Gastrocnemius medialis (tissue), 4 donors: ENCODE results near the gene SMARCAL1. TPM values are rescaled to one million over a fixed set of nuclear protein-coding genes. Genes with fewer than 3 reads are reported as not detected.

Experiments
- ATAC-seq, 2 donors: fragments of 150-250 bp; one replicate each; pipeline ENCODE4 v1.9.1; 2016
- DNase-seq, 2 donors: peaks; one replicate each; pipeline ENCODE4 v3.0.0-alpha.2; 2019
- H3K27ac ChIP-seq, 4 donors: fragments of 200-600 bp; sonication (generic); 1 replicate in 1 of 4; 2 replicates in 3 of 4; pipeline ENCODE4 v1.5.1; 2016 to 2018; ENCODE audit warnings: mild to moderate bottlenecking in 2 of 4, moderate library complexity in 1 of 4
- H3K27me3 ChIP-seq, 3 donors: fragments of 200-600 bp; sonication (generic) in 2 of 3; 1 replicate in 1 of 3; 2 replicates in 2 of 3; pipeline versions ENCODE4 v1.5.1 to v1.6.0; 2016 to 2019; ENCODE audit warnings: mild to moderate bottlenecking in 1 of 3, moderate library complexity in 1 of 3
- H3K36me3 ChIP-seq, 2 donors: fragments of 200-600 bp; sonication (generic) in 1 of 2; one replicate each; pipeline ENCODE4 v1.5.1; 2017 to 2018
- H3K4me1 ChIP-seq, 2 donors: fragments of 200-600 bp; sonication (generic) in 1 of 2; one replicate each; pipeline ENCODE4 v1.5.1; 2016 to 2017; ENCODE audit warnings: mild to moderate bottlenecking in 2 of 2
- H3K4me3 ChIP-seq, 4 donors: fragments of 200-600 bp; sonication (generic) in 3 of 4; 1 replicate in 1 of 4; 2 replicates in 3 of 4; pipeline ENCODE4 v1.5.1; 2016 to 2019; ENCODE audit warnings: mild to moderate bottlenecking in 2 of 4
- H3K9me3 ChIP-seq, 3 donors: fragments of 200-600 bp; sonication (generic) in 2 of 3; 1 replicate in 1 of 3; 2 replicates in 2 of 3; pipeline ENCODE4 v1.5.1; 2016 to 2019
- CTCF ChIP-seq, 5 experiments: fragments of 450-650 bp in 3 of 5; fragments of 200-600 bp in 2 of 5; sonication (generic) in 2 of 5; IDR thresholded peaks in 4 of 5; conservative IDR thresholded peaks in 1 of 5; 1 replicate in 4 of 5; 2 replicates in 1 of 5; pipeline ENCODE4 v1.5.1; 2016 to 2019; ENCODE audit warnings: antibody characterized with exemption in 5 of 5, mild to moderate bottlenecking in 3 of 5, moderate library complexity in 3 of 5
- POLR2A ChIP-seq, 2 donors: fragments of 450-650 bp; IDR thresholded peaks; one replicate each; pipeline ENCODE4 v1.6.1; 2017; ENCODE audit warnings: antibody characterized with exemption in 2 of 2, mild to moderate bottlenecking in 2 of 2, moderate library complexity in 2 of 2
- in situ Hi-C, 4 donors: fragments of 200-750 bp; cut with MboI; loops; one replicate each; pipeline versions ENCODE4 v1.15.0 to v1.8.0; 2017; ENCODE audit warnings: low sequenced_read_pairs in 4 of 4
- intact Hi-C: fragments of 100-400 bp; cut with DNase I; formaldehyde crosslinking; loops from one replicate; pipeline ENCODE4 v1.15.1; 2023; ENCODE audit warnings: low total_unique reads
- total RNA-seq, 4 donors: library from RNA; depleted of rRNA; stranded (reverse); fragments of >200 nt; gene quantifications; one replicate each; pipeline versions ENCODE4 v1.1.0 to v1.2.3, GENCODE V29; 2016

Gene SMARCAL1
- total RNA-seq, 4 donors from 2014 or later, result 5.8 to 20.7 (median 7.8) TPM

GRCh38 chr2:216522892-216523502 lies 110.7 kb downstream of the SMARCAL1 start:
- TF ChIP-seq CTCF (IDR thresholded peaks at IDR 0.05 in 4 of 5, conservative IDR thresholded peaks at IDR 0.05 in 1 of 5), result no peak
- TF ChIP-seq POLR2A (IDR thresholded peaks at IDR 0.05), result no peak
- in situ Hi-C loops, result loop anchor here in 3 of 4 donors (25.0 kb wide), 3 partner anchors 639 to 1214 kb away; no protein-coding TSS in a partner anchor
- no peak overlapping the region for H3K27ac ChIP-seq
- peaks cover 0 to 4% of the 10 kb centered on the region in 2 donors for H3K4me1 ChIP-seq
- intact Hi-C loops, result loop anchor here (5.0 kb wide), 1 partner anchor 1189 kb away; no protein-coding TSS in a partner anchor
- DNase-seq, result no peak
- no peaks in the 10 kb centered on the region for H3K27me3 ChIP-seq
- H3K36me3 ChIP-seq, result no peaks in the 10 kb centered on the region
- H3K4me3 ChIP-seq, result no peak overlapping the region
- no peaks in the 10 kb centered on the region for H3K9me3 ChIP-seq
- no peak for ATAC-seq

- Histone ChIP-seq H3K4me3 (no peak overlapping the region), H3K4me1 (no peaks in the 10 kb centered on the region), H3K9me3 (no peaks in the 10 kb centered on the region), H3K27me3 (no peaks in the 10 kb centered on the region), H3K27ac (no peak overlapping the region), H3K36me3 (no peaks in the 10 kb centered on the region)
- intact Hi-C loops, result no loop called here
- ATAC-seq, result no peak
- TF ChIP-seq CTCF (IDR thresholded peaks at IDR 0.05 in 4 of 5, conservative IDR thresholded peaks at IDR 0.05 in 1 of 5) (no peak), POLR2A (IDR thresholded peaks at IDR 0.05) (no peak)
- in situ Hi-C loops, result loop anchor here in 1 of 4 donors (25.0 kb wide), 1 partner anchor 1186 kb away; no protein-coding TSS in a partner anchor
- DNase-seq, result no peak
Observed at GRCh38 chr2:216525972-216526371, 113.7 kb downstream of the SMARCAL1 start.

GRCh38 chr2:216526939-216527338 lies 114.7 kb downstream of the SMARCAL1 start:
- ATAC-seq (no peak), DNase-seq (no peak)
- in situ Hi-C loops, result loop anchor here in 1 of 4 donors (25.0 kb wide), 1 partner anchor 1185 kb away; no protein-coding TSS in a partner anchor
- H3K4me1 ChIP-seq, result no peaks in the 10 kb centered on the region
- H3K9me3 ChIP-seq, result no peaks in the 10 kb centered on the region
- H3K4me3 ChIP-seq, result no peak overlapping the region
- intact Hi-C loops, result no loop called here
- no peaks in the 10 kb centered on the region for H3K36me3 ChIP-seq
- TF ChIP-seq POLR2A (IDR thresholded peaks at IDR 0.05), result no peak
- no peak for TF ChIP-seq CTCF (IDR thresholded peaks at IDR 0.05 in 4 of 5, conservative IDR thresholded peaks at IDR 0.05 in 1 of 5)
- H3K27me3 ChIP-seq, result no peaks in the 10 kb centered on the region
- H3K27ac ChIP-seq, result no peak overlapping the region

GRCh38 chr2:216527600-216527999 lies 115.3 kb downstream of the SMARCAL1 start:
- H3K4me1 ChIP-seq, result no peaks in the 10 kb centered on the region

More at GRCh38 chr2:216527600-216527999, 115.3 kb downstream of the SMARCAL1 start:
- no peaks in the 10 kb centered on the region for H3K36me3 ChIP-seq
- in situ Hi-C loops, result loop anchor here in 1 of 4 donors (25.0 kb wide), 1 partner anchor 1185 kb away; no protein-coding TSS in a partner anchor
- intact Hi-C loops, result no loop called here
- H3K27me3 ChIP-seq, result no peaks in the 10 kb centered on the region
- no peak overlapping the region for H3K4me3 ChIP-seq
- H3K27ac ChIP-seq, result no peak overlapping the region
- no peaks in the 10 kb centered on the region for H3K9me3 ChIP-seq
- DNase-seq, result no peak
- TF ChIP-seq CTCF (IDR thresholded peaks at IDR 0.05 in 4 of 5, conservative IDR thresholded peaks at IDR 0.05 in 1 of 5) (no peak), POLR2A (IDR thresholded peaks at IDR 0.05) (no peak)
- no peak for ATAC-seq
